ENCODE data around the gene MPRIP.
"Not testable (repeated sequence)": the region's sequence is repeated elsewhere in the genome, so short reads cannot be mapped to it uniquely, and the experiment has no call there.

MPRIP gene, protein sequence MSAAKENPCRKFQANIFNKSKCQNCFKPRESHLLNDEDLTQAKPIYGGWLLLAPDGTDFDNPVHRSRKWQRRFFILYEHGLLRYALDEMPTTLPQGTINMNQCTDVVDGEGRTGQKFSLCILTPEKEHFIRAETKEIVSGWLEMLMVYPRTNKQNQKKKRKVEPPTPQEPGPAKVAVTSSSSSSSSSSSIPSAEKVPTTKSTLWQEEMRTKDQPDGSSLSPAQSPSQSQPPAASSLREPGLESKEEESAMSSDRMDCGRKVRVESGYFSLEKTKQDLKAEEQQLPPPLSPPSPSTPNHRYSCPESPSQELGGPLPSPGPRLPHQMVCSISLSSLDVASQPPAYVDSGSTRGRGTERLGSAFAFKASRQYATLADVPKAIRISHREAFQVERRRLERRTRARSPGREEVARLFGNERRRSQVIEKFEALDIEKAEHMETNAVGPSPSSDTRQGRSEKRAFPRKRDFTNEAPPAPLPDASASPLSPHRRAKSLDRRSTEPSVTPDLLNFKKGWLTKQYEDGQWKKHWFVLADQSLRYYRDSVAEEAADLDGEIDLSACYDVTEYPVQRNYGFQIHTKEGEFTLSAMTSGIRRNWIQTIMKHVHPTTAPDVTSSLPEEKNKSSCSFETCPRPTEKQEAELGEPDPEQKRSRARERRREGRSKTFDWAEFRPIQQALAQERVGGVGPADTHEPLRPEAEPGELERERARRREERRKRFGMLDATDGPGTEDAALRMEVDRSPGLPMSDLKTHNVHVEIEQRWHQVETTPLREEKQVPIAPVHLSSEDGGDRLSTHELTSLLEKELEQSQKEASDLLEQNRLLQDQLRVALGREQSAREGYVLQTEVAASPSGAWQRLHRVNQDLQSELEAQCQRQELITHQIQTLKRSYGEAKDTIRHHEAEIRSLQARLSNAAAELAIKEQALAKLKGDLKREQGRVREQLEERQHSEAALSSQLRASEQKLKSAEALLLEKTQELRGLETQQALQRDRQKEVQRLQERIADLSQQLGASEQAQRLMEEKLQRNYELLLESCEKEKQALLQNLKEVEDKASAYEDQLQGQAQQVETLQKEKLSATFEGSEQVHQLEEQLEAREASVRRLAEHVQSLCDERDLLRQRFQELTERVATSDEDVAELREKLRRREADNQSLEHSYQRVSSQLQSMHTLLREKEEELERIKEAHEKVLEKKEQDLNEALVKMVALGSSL (N-terminal part only)

DNA sequence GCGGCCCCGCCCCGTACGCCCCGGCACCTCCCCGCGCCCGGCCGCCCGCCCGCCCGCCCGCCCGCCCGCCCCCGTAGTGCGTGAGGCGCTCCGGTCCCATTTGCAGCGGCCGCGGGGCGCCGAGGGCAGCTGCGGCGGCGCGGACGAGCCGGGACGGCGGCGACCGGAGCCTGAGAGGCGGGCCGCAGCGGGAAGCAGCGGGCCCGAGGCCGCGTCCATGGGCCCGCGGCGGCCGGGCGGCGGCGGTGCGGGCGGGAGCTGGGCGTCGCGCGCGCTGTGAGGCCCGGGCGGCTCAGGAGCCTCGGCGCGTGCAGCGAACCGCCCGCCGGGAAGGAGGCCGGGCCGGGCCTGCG, at the start of gene MPRIP:
TSS of gene MPRIP (plus strand) at position 74 of the 353 bp plus-strand sequence. CDS start 392 bp downstream, outside the sequence.
- DNase-seq, result no peak

DNA sequence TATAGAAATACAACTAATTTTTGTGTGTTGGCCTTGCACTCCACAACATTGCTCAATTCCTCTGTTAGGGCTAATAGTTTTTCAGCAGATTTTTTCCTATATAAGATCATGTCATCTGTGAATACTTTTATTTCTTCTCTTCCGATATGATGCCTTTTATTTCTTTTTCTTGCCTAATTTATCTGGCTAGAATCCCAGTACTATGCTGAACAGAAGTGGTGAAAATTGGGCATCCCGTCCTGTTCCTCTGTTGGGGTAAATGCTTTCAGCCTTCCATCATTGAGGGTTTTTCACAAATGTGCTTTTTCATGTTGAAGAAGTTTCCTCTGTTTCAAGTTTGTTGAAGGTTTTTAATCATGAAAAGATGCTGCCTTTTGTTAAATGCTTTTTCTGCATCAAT, 47.6 kb upstream of the MPRIP start:
- DNase-seq, result no peak

DNA sequence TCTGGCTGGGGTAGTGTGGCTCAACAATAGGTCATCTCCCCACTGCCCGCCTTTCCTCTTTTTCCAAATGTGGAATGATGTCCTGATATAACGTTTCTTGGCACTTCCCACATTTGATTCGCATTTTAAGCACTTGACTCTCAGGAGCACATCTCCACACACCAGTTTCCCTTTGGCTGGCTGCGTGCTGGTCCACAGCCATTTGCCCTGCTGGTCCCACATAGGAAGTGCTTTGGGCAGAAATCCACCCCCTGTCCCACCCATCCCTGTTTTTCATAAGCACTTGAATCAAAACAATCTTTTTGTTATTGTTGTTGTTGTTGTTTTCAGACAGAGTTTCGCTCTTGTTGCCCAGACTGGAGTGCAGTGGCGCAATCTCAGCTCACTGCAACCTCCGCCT, 46.3 kb upstream of the MPRIP start:
- DNase-seq, result no peak

DNA sequence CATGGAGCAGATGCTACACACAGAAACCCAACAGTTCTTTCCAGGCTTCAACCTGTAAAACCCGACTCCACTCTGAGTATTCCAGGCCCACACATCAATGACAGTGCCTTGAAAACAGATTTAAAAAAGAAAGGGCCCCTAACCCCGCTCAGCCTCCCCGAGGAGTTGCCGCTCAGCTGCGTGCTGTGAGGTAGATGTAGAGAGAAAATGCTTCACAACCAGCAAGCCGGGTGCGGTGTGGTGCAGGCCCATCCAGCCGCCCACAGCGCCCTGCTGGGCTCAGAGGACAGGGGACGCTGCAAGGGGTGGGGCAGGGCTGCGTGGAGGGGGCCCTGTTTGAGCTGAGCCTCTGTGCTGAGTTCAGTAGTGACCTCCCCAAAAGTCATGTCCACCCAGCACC, 45.5 kb upstream of the MPRIP start:
- not testable (repeated sequence) for DNase-seq

DNA sequence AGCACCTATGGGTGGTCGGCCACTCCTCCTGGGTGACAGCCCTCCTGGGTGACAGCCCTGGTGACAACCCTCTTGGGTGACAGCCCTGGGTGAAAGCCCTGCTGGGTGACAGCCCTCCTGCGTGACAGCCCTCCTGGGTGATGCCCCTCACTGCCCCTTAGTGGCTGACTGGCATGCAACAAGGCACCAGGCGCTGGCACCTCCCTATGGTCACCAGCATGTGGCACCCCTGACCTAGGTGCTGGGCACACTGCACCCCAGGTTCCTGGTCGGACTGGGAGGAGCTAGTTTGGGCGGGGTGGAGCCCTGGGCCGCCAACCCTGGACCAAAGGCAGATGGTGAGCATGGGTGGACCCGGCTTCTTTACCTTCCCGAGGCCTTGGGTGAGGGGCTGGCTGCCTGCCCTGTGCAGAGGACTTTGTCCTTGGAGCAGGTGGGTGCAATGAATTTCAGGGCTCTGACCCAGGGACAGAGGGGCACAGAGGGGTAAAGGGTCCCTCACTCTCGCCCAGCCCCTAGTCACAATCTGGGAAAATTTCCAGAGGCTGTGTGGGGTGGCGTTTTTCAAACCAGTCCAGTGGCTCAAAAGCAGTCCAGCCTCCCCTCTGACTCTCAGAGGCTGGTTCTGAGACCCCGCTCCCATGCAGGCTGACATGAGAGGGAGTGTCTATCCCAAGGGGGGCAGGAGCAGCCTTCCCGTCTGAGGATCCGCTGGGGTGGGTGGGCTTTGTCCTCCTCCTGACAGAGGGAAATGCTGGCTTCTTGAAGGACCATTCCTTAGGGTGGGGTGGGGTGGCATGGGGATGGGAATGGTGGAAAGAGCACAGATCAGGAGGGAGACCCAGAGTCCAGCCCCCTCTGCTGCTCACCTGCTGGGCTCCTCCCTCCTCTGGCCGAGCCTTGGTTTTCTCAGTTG, 44.5 kb upstream of the MPRIP start:
- no peak for DNase-seq

DNA sequence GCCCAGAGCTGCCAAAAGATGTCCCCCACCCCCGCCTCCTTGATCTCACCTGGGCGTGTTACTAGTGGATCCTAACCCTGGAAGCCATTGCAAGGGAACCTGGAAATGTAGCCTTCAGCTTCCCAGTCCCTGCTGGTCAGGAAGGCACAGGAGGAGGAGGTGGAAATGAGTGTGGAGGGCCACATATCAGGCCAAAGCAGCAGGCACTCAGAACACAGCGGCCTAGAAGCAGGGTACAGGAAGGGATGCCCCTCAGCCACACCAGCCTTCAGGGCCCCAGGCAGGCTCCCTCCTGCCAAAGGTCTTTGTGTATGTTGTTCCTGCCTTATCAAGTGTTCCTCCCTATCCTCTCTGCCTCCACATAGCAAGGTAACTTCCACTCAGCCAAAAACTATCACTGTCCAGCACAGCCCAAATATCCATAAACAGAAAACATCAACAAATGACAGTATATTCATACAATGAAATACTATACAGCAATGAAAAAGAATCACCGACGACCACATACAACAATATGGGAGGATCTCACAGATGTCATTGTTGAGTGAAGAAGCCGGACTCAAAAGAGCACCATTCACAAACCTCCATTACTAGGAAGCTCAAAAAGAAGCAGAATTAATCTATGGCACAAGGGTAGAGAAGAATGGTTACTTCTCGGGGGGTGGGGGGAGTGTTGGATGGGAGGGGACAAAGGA, 42.2 kb upstream of the MPRIP start:
- DNase-seq, result no peak

DNA sequence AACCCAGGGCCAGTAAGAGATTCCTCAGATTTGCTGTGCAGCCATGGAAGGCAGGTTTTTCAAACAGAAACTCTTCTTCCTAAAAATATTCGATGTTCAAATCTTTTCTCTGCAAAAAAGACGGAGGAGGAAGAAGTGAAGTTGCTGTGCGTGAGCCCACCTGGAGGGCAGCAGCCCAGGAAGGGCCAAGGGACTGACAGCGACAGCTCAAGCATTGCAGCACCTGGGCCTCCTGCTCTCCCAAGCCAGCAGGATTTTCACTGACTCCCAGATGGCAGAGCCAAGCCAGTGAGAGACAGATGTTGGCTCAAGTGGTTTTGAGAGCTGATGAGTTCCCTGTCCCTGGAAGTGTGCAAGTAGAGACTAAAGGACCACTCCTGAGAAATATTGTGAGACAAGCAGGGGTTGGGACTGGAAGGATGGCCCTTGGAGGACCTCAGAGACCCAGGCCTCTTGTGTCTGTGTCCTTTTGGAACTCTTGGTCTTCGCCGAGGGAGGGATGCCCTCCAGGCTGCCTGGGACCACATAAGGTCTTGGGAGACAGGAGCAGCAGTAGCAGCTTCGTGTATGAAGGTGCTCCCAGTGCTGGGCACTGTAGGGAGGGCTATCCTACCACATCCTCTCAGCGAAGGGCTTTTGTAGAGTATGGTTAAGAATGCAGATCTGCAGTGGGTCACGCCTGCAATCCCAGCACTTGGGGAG, 41.0 kb upstream of the MPRIP start:
- DNase-seq, result no peak

DNA sequence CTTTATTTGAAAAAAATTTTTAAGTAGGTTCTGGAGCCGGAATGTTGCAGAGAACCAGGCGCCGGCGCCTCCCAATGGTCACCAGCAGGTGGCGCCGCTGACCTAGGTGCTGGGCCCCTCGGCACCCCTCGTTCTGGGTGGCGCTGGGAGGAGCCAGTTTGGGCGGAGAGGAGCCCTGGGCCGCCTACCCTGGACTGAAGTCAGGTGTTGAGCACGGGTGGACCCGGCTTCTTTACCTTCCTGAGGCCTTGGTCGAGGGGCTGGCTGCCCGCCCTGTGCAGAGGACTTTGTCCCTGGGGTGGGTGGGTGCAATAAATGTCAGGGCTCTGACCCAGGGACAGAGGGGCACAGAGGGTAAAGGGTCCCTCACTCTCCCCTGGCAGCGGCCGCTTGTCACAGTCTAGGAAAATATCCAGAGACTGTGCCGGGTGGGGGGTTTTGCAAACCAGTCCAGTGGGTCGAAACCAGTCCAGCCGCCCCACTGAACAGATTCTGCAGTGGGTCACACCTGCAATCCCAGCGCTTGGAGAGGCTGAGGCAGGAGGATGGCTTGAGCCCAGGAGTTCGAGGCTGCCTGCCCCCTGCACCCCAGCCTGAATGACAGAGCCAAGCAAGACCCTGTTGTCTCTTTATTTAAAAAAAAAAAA, 40.3 kb upstream of the MPRIP start:
- peak; percentile 81 to 83 for DNase-seq

DNA sequence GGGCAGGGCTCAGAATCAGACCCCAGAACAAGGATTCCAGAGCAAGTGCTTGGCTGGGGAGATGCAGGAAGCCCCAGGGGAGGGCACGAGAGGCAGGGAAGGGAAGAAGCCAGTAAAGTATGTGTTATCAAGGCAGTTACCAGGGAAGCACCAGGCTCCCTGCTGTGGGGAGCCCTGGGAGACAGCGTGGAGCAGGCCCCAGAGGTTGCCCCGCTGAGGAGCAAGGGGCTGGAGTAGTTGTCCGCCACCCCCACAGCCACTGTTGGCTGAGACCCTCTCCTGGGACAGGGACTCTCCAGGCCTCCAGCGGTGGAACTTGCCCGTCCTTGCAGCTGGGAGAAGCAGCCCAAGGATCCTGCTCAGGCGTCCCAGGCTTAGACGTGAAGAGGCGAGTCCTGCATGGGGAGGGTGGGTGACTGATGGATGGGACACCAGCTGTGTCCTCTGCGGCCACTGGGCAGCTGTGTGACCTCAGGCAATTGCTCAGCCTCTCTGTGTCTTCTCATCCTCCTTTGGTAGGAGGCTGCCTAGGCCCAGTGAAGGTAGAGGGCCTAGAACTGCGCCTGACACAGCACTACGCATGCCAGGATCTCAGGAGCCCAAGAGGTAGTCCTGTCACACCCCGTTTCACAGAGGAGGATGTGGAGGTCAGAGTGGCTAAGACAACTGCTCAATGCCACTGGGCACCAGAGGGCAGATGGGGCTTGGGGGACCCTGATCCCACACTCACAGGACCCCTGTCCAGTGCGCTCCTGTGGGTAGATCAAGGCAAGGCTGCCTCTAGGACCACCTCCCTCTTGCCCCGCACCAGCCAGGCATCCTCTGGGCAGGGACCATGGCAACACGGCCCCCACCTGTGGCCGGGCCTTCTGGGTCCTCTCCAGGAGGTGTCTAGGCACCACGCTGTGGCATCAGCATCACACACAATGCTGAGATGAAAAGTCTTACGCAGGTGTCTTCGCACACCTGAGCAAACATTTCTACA, 39.2 kb upstream of the MPRIP start:
- DNase-seq, result not testable (repeated sequence)

DNA sequence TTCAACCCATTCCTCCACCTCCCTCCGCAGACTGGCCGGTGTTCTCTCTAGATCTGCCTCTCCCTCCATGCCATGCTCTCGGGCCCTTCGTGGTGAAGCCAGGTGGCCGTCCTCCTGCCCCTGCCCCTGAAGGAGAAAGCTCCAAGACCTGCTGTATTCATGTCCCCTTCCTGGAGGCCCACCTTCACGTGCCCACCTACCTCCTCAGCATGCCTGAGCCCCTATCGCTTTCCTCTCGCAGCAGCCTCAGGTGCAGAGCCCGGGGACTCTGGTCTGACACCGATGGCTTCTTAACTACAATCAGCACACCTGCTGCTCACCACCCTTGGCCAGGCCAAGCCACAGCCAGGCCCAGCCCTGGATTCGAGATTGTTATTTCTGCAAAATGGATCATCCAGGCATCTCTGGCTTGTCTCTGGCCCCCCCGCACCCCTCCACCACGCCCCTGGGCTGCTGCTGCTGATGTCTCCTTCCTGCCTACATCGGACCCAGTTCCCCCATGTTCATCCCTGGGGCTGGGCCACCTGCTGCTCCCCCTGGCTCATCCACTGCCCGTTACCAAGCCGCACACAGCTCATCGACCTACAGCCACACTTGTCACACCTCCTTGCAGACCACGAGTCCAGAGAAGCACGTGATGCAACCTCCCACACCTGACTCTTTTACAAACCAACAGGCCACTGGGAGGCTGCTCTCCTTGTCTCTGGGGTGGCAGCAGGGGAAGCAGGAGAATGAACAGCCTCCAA, 37.8 kb upstream of the MPRIP start:
- DNase-seq, result no peak

DNA sequence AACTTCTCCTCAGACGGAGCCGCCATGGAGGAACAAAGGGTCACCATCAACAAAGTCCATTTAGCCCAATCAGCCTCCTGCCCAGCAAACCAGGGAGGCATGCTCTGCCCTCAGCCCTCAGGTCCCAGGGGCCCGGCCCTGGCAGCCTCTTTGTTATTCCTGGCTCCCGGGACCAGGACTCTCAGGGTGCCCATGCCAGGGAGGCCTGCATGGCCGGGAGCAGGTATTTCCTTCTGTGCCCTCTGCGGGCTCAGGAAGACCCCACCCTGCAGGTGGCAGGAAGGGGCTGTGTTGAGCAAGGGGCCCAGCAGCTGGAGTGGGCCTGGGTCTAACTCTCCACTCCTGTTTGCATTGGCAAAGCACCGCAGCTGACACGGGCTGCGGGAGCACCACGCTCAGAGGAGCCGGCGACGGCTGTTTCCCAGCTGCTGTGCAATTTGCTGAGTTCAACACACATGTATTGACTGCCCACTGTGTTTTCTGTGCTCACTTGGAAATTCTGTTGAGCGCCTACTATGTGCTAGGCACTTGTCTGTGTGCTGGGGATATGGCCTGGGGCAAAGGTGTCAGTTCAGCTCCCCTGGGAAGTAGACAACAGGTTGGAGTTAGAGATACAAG, 37.2 kb upstream of the MPRIP start:
- DNase-seq, result not testable (repeated sequence)

DNA sequence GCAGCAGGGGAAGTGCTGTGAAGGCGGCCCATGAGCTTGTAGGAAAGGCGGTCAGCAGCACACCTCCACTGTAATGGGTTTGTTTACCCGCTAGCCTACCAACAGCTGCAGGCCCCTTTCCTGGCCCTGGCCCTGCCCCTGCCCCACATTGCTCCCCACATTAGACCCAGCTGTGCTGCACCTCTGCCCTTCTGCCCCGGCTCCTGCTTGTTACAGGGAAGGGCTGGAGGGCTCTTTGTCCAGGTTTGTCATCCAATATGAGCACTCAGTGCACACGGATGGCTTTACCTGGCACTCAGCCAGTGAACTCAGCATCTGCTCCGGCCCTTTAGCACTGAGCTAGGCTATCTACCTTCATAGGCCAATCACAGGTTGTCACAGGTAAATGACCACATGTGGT, 34.4 kb upstream of the MPRIP start:
- DNase-seq, result not testable (repeated sequence)

DNA sequence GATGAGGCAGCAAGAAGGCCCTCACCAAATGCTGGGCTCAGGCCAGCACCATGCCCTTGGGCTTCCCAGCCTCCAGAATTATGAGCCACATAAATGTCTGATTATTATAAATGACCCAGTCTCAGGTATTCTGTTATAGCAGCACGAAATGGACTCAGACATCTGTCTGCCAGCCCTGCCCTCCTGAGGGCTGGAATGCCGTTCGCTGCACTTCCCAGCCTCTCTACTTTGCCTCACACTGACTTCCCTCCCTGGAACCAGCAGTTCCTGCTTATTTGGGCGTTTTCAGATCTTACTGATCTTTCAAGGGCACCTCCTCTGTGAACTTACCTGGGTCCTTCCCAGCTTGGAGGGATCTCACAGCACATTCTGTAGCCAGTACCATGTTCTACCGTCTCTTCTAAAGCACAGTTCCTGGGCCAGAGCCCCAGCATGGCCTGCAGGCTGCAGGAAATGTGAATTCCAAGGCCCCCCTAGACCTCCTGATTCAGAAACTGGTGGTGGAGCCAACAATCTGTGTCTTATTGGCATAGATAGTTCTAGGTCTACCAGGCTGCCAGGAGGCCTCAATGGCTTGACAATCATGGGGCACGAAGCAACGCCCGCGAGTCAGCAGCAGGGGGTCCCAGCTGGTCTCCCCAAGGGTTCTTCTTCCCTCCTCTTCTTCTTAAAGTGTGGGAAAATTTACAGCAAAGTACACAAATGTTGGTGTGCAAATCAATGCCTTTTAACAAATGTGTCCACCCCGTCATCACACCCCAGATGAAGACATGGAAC, 33.4 kb upstream of the MPRIP start:
- not testable (repeated sequence) for DNase-seq

DNA sequence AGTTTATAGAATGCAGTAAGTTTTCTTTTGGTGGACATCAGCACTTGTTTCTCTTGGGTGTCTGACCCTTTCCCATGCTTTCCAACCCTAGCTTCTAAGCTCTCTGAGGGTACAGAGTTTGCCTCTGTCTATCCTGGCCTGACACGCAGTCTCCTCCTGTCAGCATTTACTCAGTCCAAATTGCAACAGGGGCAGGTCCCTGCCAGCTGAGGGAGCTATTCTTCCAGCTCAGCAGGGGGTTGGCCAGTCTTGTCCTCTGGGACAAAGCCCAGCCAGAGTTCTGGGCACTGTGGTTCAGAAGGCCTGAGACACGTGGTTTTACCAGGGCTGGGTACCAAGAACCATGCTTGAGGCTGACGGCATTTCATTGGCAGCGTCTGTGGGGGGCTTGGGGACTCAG, 32.3 kb upstream of the MPRIP start:
- DNase-seq, result not testable (repeated sequence)

DNA sequence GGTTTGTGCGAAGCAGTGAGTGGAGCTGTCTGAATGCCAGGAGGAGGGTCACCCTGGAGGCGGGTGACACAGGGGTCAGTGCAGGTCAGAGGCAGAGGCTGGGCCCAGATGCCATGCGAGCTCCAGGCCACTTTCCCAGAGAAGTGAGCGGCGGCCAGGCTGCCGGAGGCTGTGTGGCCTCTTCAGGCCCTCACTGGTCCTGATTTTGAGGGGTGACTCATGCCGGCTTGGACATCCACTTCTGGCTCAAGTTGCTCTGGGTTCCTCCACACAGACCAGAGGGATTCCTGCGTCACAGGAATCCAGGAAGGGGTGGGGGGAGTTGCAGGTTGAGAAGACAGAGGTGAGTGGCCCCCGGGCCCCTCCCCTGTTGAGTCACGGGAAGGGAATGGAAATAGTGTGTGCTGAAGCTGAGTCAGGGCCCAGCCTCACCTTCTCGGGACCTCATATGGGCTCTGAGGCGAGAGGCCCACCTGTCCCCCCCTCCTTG, 31.7 kb upstream of the MPRIP start:
- DNase-seq, result not testable (repeated sequence)

DNA sequence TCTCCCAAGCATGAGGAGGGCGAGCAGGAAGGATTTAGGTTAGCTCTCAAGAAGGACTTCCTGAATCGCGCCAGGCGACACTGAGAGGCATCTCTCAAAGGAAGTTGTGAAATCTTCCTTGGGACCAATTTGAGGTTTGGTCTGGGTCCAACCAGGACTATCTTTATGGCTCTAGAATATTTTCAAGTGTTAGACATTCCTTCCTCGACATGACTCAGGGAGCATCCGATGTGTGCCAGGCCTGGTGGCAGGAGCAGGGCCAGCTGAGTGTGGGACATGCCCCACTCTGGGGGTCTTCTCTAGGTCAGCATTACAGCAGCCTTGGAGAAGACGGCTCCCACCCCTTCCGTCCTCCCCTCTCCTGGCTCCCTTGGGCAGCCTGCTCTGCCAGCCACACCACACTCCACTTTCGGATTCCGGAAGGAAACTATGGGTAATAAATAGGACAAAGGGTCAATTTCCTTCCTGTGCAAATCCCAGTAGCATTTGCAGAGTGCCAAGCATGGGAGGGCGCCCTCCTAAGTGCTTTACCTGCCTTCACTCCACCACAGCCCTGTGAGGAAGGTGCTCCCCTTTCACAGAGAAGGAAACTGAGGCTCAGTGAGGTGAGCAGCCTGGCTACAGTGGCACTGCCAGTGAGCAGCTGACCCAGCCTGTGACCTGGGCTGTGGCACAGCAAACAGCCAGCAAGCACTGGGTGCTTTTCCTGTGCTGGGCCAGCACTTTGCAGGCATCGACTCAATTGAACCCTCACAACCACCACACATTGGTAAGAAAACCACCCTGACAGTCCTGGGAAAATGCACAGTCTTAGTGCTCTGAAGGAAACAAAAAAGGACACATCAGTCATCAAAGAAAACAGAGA, 31.0 kb upstream of the MPRIP start:
- not testable (repeated sequence) for DNase-seq

Data from activated CD4-positive, alpha-beta T cell treated with anti-CD3 and anti-CD28 coated beads, Interleukin-2, amount 50 U/mL, for 48 hours (primary cell).